Mammary epithelial cell (primary cell): ENCODE measurements around the gene SARDH.

Experiments used
- CTCF ChIP-seq, 2 donors: IDR thresholded peaks in 1 of 2; conservative IDR thresholded peaks in 1 of 2; 2 replicates each; pipeline ENCODE4 v1.5.1; 2011 to 2012; ENCODE audit warnings: inconsistent platforms in 2 of 2, low read length in 2 of 2, mild to moderate bottlenecking in 2 of 2, control low read depth in 1 of 2, low read depth in 1 of 2; ENCODE audit not compliant: insufficient read depth in 1 of 2; ENCODE audit errors: extremely low read depth in 1 of 2
- EZH2 ChIP-seq: IDR thresholded peaks from 2 replicates; pipeline ENCODE4 v1.6.1; 2012; ENCODE audit warnings: low read length, inconsistent platforms, borderline replicate concordance

- TF ChIP-seq CTCF (conservative IDR thresholded peaks at IDR 0.05 in 1 of 2, IDR thresholded peaks at IDR 0.05 in 1 of 2; ENCODE audit: extremely low read depth in 1 of 2, insufficient read depth in 1 of 2, low read depth in 1 of 2, low read length in 2 of 2) (no peak), EZH2 (no peak)
Observed at GRCh38 chr9:133649194-133649593, 89.0 kb downstream of the SARDH start.
